Superior temporal gyrus (tissue), 1 donor: Measurements from ENCODE around the gene AREL1.

ENCODE experiments used
- DNase-seq: peaks from one replicate; pipeline ENCODE4 v3.0.0-alpha.2; 2016; ENCODE audit errors: extremely low spot score

Gene AREL1

DNA sequence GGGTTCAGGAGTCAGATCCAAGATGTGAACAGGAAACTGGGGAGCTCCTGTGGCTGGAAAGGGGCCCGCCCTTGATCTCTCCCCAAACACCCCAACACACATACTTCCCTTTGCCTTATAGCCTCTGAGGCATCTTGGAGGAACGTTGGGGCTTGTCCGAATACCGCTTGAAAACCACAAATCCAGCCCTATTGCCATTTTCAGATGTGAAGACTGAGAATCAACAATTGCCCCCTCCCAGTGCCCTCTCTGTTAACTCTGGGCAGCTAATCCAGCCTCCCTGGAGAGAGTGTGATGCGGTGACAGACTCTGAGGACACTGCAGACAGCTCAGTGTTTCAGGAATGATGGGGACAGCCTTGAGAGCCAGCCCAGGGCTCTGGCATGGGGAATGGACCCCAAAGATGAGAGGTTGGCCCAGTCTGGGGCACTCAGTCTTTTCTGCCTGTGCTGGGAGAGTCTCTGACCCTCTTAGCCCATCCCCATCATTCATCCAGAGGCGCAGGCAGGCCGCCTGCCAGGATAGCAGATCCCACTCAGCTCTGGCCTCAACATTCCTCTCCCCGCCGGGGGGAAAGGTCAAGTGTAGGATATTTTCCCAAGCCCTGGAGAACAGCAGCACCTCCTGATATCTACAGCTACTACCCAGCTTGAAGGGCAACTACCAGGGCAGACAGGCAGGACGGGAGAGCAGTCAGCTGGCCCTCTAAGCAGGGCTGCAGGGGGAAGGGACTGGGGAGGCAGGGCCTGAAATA, 76.3 kb downstream of the AREL1 start:
- no peak for DNase-seq

DNA sequence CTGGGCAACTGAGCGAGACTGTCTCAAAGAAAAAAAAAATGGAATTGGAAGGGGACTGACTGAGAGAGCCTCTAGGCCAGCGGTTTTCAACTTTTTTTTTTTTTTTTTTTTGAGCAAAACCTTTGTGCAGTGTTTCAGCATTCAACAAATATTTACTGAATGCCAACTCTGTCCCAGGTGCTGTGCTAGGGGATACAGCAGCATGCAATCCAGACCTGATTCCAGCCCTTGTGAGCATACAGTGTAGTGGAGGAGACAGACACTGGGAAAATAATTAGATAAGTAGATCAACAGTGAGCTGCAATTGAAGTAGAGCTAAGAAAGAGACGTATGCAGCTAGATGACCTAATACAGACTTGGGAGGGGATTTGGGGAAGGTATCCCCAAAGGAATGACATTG, 77.0 kb downstream of the AREL1 start:
- no peak for DNase-seq

DNA sequence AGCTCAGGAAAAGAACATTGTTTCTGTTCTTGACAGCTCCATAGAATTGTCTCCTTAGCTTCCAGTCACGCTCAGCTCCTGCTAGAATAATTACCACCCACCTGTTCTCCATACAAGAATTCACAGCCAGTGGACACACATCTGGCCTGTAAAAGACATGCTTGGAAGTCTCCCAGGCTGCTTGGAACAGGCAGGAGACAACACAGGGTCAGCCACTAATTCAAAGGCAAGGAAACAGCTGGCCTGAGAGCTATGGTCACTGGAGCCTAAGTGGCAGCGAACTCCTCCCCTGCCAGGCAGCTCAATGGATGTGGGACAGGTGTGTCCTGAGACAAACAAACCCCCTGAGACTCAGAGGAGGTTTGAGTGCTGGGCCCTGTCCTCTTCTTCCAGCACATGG, 77.9 kb downstream of the AREL1 start:
- DNase-seq: no peak

DNA sequence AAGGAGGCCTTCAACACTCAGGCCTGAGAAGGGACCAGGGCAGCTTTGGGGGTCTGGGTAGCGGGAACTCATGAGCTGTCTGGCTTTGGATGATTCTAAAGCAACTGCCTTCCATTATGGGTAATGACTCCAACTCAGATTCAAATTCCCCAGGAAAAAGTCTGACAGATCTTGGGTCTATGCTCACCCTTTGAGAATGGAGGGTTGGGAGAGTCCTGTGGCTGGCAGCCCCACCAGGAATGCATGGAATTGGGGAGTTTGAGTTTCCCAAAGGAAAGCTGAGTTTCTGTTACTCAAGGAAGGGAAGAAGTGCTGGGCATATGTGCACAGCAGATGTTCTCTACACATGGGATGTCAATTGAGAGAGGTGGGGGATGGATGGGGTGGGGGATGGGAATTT, 78.4 kb downstream of the AREL1 start:
- DNase-seq: no peak

DNA sequence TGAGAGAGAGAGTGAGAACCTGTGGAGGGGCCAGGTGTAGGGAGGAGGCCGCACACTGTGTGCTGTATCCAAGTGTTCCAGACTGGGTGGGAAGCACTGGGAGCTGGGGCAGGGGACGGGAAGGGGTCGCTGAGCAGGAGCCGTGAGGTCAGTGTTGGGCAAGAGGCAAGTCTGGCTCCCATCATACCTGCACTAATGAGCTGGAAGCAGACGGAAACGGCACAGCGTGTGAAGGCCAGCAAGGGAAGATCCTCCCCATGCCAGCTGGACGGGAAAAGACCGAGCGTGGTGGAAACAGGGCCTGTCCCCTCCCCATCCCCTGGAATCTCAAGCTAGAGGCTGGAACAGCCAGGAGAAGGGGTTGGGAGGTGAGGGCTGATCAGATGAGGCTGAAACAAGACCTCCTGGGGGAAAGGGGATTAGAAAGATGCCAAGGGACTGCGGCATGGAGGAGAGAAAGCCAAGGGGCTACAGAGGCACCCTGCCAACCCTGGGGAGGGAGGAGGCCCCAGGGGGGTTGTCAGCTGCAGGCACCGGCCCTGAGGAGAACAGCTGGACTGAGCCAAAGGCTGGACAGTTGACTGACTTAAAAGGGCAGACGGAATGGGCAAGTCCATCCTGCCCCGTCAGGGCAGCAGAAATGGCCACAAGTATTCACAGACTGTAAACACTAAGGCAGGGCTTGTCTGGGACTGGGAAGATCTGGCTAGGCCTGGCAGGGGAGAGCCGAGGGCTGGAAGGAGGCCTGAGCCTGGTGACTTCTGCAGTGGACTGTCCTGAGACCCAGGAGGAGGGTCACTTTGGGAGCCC, 81.8 kb downstream of the AREL1 start:
- DNase-seq: no peak

DNA sequence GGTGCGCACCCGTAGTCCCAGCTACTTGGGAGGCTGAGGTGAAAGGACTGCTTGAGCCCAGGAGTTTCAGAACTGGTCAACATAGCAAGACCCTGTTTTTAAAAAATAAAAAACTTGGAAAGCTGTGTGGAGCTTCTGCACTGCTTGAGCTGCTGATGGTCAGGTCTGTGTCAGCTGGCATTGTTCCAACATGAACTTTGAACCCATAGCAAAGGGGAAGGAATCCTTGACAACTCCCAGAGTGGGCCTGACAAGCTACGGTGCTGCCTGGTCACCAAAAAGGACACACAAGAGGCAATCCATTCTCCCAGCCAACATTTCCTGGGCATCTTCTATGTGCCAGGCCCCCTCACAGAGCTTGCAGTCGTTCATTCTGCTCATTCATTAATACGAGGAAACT, 84.5 kb downstream of the AREL1 start:
- no peak for DNase-seq

DNA sequence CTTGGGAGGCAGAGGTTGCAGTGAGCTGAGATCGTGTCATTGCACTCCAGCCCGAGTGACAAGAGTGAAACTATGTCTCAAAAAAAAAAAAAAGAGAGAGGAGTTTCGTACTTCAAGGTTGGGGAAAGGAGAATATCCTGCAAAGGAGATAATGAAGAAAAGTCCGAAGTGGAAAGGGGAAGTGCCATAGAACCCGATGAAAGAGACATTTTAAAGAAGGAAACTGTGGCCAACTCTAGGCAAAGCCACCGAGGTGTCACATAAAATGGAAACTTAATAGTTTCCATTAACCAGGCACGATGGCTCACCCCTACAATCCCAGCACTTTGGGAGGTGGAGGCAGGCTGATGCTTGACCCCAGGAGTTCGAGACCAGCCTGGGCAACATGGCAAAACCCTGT, 85.8 kb downstream of the AREL1 start:
- no peak for DNase-seq

DNA sequence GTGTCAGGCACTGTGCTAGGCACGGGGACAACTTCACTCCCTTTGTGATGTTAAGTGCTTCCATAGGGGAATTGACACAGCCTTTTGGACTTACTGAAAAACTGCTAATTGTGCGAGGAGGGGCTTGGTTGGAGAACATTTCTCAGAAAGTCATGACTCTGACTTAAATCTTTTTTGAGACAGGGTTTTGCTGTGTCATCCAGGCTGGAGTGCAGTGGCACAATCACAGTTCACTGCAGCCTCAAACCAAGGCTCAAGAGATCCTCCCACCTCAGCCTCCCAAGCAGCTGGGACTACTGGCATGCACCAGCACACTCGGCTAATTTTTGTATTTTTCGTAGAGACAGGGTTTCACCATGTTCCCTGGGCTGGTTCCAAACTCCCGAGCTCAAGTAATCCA, 90.6 kb downstream of the AREL1 start:
- DNase-seq: no peak

DNA sequence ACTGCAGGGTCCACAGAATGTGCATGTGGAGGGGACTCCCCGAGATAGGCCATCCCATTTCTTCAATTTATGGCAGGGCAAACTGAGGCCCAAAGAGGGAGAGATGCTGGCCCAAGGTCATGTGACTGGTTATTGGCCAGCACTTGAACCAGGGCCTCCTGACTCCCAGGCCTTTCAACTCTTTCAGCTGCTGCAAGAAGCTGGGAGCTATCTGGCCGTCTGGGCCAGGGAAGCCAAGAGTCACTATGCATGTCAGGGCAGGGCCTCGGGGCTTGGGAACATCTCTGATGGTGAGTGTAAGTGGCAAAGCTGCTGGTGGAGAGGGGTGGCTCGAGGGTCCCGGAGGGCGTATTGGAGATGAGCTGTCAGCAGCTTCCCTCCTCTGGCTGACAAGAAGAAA, 91.3 kb downstream of the AREL1 start:
- no peak for DNase-seq

DNA sequence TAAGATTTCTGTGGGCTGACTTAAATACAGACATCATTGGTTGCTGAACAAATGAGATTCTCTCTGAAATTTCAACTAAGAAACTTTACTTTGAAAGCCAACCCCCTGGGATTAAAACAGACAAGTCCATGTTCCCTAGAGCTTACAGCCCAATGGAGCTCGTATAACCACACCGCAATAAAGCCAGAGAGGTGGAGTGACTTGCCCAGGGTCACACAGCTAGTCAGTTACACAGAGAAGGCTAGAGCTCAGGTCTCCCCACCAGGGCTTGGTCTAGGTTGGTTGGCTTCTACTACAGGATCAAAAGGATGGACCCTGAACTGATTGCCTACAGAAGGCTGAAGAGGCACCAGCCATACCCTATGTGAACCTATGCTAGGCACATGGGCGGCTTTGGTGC, 92.0 kb downstream of the AREL1 start:
- DNase-seq: no peak

DNA sequence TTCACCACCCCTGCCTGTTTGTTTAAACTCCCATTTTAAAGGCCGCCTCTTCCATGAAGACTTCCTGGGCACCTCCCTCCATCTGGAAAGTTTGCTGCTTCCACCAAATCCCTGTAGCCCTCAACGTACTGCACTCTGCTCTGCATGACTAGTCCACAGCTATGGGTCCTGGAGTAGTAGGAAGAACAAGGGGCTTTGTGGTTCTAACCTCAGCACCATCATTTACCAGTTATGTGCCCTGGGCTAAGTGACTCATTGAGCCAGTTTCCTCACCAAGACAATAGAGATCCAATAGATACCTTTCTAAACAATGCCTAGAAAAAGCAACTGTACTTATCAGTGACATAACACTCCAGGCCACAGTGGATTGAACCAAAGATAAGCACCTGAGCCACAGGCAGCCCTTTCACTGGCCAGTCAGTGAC, 92.4 kb downstream of the AREL1 start:
- DNase-seq: no peak

DNA sequence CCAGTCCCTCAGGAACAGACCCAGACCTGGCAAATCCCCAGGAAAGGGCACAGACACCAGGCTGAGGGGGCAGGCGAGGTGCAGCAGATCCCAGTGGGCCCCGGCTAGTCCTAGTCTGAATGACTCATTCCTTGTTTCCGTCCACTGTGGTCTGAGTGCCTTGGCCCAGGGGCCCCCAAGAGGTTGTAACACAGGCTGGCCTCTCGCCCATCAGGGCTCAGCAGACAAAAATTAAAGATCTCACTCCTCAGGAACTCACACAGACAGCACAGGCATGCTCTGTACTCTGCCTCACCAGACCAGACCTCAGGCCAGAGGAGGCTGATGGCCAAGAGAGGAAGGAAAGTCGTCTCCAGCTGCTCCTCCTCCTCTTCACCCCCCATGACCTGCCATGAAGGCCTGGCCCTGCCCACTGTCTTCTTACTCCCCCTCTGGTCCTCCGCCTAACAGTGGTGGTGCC, 93.2 kb downstream of the AREL1 start:
- no peak for DNase-seq

DNA sequence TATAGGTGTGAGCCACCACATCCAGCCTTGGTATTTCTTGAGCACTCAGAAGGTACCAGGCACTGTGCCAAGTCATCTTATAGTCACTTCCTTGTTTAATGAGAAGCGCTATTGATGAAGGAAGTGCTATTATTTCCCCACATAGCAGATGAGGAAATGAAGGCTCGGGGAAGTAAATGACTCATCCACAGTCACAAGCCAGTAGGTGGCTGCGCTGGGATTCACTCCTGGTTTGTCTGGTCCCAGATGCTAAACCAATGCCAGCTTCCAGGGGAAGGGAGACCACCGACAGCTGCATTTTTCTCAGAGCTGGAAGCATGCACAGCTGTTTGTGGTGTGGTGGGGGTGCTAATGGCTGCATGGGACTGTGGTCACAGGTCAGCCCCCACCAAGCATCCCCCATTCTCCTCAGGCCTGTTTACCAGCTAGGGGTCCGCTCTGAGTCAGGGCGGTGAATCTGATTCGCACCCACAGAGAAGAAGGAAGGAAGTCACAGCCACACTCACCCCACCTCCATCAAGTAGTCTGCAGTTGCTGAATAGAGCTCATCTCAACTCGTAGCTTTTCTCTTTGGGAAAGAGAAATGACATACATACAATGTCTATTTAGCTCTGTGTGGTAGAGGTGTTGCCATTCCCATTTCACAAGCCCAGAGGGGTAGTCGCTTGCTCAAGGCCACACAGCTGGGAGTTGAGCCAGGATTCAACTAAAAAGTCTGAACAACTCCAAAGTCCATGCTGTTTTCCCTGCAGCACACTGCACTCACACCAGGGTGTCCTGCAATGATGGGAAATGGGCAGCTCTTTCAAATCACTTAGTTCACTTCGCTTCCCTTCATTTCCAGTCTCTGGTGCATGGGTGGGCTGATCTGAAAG, 94.6 kb downstream of the AREL1 start:
- no peak for DNase-seq

DNA sequence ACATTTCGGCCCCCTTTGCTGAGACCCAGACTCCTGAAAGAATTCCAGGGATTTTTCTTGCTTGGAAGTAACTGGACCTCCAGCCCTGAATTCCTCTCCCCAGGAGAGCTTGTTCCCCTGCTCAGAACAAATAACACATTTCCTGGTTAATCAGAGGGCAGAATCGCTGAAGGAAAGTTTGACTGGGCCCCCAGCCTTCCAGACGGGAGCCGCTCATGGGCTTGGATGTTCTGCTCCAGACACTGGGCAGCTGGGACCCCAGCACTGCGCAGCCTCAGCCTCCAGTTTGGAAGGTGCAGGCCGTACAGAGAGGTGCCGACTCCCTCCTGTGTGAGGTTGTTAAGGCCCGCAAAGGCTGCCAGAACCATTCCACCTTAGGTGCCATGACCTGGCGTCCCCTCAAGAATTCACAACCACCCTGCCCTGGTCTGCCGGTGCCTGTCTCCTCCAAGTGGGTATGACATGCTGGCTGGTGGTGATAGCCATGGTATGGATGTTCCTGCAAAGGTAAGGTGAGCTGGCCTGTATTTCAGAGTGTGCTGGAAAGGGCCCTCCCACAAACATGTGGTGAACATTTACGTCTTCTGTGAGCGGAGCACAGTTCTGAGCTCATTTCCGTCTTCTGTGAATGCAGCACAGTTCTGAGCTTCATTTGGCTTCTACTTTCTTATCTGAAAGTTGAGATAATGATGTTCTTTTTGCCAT, 95.7 kb downstream of the AREL1 start:
- DNase-seq: no peak

DNA sequence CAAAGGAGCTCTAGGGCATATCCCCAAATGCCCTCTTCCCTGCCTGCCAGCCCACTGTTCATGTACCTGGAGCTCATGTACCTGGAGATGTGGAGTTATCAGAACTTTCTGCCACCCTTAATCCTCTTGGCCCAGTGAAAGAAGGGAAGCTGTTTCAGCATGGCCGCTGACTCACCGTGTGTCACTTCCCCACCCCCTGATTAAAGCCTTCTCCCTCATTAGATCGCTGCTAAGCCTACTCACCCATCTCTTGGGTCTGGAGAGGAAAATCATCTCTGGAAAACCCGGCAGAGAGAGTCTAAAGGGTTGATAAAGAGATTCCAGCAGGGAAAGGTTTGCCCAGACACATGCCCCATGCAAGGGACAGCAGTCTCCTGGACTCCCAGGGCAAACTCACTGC, 96.4 kb downstream of the AREL1 start:
- DNase-seq: no peak

DNA sequence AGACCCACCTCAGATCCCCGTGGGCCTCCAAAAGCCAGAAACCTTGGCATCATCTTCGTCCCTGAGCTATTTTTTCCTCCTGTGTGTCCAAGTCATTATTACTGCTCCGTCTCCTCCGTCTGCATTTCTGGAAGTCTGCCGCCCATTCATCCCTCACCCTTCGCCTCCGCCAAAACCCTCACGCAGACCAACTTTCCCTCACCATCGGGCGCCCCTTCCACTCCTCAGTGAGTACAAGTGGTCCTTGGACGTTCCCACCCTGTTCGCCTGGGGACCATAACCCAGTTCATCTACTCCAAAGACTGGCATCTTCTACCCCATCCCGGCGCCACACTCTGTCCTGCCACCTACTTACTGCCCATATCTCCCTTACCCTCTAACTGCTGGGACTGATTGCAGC, 97.1 kb downstream of the AREL1 start:
- DNase-seq: no peak

DNA sequence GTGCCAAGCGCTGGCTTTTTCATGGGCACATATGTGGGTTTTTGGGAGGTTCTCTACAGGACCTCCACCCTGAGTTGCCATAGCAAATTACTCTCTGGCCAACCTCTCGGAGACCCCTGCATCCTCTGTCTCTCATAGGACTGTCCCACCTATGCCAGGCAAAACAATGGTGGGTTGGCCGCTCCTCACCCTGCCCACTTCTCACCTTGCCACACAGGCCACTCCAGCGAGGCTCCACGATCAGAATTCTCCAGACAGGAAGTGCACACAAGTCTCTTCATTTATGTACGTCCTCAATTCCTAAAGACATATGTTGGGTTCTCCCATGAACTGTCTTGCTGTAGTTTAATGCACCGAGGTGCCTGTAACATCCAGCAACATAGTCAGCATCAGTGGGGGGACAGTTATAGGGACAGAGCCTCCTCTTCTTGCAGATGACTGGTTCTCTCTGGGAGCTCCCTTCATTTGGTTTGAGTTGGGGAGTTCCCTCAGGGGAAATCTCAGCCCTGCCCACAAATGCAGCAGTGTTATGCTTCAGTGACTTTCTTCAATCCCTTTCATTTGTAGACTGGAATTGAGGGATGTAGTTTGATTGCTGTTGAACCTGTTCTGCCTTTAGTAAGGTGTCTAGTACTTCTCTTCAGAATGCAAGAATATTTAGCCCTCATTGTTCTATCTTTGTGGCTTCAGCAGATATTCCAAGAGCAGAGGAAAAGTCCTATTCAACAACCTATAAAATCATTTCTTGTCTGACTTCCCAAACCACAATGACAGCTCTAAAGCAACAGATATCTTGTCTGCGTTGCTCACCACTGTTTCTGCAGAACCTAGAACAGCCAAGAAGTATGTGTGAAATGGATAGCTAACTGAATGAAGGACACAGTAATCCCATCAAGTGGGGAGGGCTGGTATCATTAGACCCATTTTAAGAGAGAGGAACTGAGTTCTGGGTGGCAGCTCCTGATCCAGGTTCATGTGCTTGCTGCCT, 98.1 kb downstream of the AREL1 start:
- no peak for DNase-seq

DNA sequence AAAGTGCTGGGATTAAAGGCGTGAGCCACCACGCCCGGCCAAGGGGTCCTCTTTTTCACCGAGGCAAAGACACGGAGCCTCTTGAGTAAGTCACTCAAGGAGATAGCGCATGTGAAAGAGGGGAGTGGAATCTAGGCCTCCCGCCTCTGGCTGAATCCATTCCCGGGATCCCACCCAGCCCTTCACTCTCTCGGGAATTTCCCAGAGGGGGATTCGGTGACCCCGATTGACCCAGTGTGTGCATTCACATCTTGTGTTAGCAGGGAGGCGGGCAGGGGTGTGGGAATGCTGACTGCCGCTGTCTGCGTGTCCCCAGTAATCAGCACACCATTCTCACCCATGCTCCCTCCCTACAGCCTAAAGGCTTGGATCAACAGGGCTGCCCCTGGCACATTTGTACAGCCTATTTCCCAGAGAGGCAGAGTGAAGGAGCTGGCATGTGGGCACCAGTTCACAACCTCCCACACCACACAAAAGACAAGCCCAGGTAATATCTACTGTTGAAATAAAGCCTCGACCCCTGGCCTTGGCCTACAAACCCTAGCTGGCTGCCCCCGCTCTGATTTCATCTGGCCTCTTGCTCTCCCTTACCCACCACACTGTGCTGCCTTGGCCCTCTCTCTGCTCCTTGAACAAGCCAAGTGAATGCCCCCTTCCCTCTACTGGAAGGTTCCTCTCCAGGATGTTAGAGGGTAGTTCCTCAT, 99.5 kb downstream of the AREL1 start:
- DNase-seq: no peak

DNA sequence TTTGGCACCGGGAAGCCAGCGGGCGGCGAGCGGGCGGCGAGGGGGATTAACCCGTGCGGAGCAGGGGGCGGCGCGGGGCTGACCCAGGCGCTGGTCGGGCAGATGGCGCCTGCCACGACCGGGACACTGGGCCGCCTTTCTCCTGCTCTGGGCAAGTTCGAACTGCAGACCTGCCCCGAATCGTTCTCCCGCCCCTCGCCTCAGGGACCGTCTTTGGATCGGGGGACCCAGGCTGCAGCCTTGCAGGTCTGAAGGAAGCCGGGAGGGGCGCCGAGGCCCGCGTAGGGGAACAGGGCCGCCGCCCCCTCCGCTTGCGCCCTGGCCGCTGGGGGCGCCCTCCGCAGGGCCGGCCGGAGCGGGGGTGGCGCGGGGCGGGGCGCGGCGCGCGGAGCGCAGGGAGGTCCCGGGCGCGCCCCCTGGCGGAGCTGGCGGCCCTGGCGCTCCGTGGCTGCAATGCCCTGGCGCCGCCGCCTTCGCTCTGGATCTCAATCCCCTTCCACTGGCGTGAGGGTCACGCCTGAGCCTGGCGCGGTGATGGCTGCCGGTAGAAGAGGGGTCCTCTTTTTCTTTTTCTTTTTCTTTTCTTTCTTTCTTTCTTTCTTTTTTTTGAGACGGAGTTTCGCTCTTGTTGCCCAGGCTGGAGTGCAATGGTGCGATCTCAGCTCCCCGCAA, 100.4 kb downstream of the AREL1 start:
- DNase-seq: peak; percentile 46
